GM21447 (cell line): ENCODE results near the gene FGD4.

ENCODE experiments used
- ATAC-seq: cut with Tn5 transposase; IDR thresholded peaks from one replicate; pipeline ENCODE4 v1.9.1; 2021; ENCODE audit not compliant: unreplicated experiment

The FGD4 gene

GRCh38 chr12:32399370-32400113 lies at the start of gene FGD4:
Gene FGD4, plus strand, starts transcription at chr12:32399558.
- ATAC-seq = peak; percentile 83

GRCh38 chr12:32353540-32353939 lies 45.8 kb upstream of the FGD4 start:
- ATAC-seq = no peak

GRCh38 chr12:32357601-32358249 lies 41.6 kb upstream of the FGD4 start:
- ATAC-seq = no peak

- no peak for ATAC-seq
Measured at GRCh38 chr12:32360956-32361355, 38.4 kb upstream of the FGD4 start.

GRCh38 chr12:32362892-32363291 lies 36.5 kb upstream of the FGD4 start:
- ATAC-seq = no peak

GRCh38 chr12:32365473-32366064 lies 33.8 kb upstream of the FGD4 start:
- ATAC-seq = peak; percentile 63

GRCh38 chr12:32366714-32367113 lies 32.6 kb upstream of the FGD4 start:
- ATAC-seq = no peak

GRCh38 chr12:32367381-32367780 lies 32.0 kb upstream of the FGD4 start:
- ATAC-seq = no peak

- ATAC-seq = no peak
Measured at GRCh38 chr12:32369202-32369601, 30.2 kb upstream of the FGD4 start.

GRCh38 chr12:32377344-32378055 lies 21.9 kb upstream of the FGD4 start:
- no peak for ATAC-seq

- ATAC-seq = no peak
Measured at GRCh38 chr12:32379213-32379612, 20.1 kb upstream of the FGD4 start.

- ATAC-seq = no peak
Measured at GRCh38 chr12:32379667-32380066, 19.7 kb upstream of the FGD4 start.

- ATAC-seq = no peak
Measured at GRCh38 chr12:32382226-32382625, 17.1 kb upstream of the FGD4 start.

GRCh38 chr12:32390572-32391219 lies 8.7 kb upstream of the FGD4 start:
- ATAC-seq = no peak

GRCh38 chr12:32395026-32395425 lies 4.3 kb upstream of the FGD4 start:
- ATAC-seq = no peak

- no peak for ATAC-seq
Measured at GRCh38 chr12:32397696-32398095, 1.7 kb upstream of the FGD4 start.

GRCh38 chr12:32398181-32398580 lies 1.2 kb upstream of the FGD4 start:
- ATAC-seq = no peak

GRCh38 chr12:32398816-32399369 lies 465 bp upstream of the FGD4 start:
- no peak for ATAC-seq

GRCh38 chr12:32400114-32400672 lies 835 bp downstream of the FGD4 start:
- no peak for ATAC-seq

- ATAC-seq = no peak
Measured at GRCh38 chr12:32400866-32401265, 1.5 kb downstream of the FGD4 start.

- no peak for ATAC-seq
Measured at GRCh38 chr12:32402170-32402569, 2.8 kb downstream of the FGD4 start.
